Measurements from ENCODE around the gene GALNTL6.

GALNTL6 gene

DNA sequence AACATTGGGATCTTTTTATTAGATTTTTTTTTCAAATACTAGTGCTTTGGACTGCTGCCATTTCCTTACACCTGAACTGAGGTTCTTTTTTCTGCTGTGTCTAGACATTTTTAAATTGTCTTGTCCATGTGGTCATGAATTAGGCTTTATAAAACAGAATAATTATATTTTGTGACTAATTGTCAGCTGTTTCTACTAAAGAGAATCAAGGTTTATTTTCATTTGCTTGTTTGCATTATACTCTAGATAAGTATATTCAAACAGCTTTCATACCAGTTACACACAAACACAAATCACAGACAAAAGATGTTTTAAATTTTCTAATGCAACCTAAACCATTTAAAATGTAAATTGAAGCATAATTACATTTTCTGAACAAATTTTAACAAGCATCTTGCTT is 194.7 kb downstream of the GALNTL6 start:
- H3K4me3 ChIP-seq (replicated peaks; ENCODE audit: low read depth, low read length): no peak overlapping the region

DNA sequence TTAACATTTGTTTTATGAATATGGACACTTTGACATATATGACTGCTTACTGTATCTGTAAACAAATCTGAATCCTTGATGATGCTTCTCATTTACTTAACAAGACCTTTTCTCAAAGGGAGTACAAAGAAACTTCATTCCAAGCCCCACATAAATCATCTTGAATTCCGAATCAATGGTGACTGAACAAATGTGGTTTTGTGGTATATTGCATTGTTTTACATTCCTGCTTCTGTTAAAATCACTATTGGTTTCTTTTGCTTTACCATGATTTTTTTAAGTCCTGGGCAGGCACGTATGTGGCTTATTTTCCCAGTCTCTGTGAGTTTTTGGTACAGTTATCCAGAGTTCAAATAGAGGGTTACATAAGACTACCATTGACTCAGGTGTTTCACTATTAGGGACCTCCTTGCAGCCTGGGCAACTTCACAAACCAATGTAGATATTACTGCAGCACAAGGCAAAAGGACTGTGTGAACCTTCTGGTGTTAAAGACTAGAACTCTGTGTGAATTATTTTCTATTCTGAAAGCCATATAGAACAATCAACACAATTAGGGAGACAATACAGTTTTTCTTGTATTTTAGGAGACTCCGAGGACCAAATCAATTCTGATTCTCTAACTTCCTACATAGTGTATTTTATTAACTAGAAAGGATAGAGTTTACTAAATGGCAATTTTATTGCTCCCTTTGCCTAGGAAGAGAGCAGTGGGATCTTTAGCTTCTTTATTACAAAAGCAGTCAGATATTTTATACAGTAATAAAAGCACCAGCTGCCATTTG is 196.4 kb downstream of the GALNTL6 start:
- no peak overlapping the region for H3K4me3 ChIP-seq (replicated peaks; ENCODE audit: low read depth, low read length)
- no peak for DNase-seq (ENCODE audit: extremely low read depth, low read depth)
- TF ChIP-seq, protein P1, sequence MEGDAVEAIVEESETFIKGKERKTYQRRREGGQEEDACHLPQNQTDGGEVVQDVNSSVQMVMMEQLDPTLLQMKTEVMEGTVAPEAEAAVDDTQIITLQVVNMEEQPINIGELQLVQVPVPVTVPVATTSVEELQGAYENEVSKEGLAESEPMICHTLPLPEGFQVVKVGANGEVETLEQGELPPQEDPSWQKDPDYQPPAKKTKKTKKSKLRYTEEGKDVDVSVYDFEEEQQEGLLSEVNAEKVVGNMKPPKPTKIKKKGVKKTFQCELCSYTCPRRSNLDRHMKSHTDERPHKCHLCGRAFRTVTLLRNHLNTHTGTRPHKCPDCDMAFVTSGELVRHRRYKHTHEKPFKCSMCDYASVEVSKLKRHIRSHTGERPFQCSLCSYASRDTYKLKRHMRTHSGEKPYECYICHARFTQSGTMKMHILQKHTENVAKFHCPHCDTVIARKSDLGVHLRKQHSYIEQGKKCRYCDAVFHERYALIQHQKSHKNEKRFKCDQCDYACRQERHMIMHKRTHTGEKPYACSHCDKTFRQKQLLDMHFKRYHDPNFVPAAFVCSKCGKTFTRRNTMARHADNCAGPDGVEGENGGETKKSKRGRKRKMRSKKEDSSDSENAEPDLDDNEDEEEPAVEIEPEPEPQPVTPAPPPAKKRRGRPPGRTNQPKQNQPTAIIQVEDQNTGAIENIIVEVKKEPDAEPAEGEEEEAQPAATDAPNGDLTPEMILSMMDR (IDR thresholded peaks at IDR 0.05; ENCODE audit: low read depth, low read length, missing control alignments): no peak

More for the DNA sequence above, 194.7 kb downstream of the GALNTL6 start:
- no peak for DNase-seq (ENCODE audit: extremely low read depth, low read depth)
- TF ChIP-seq, protein P1 (IDR thresholded peaks at IDR 0.05; ENCODE audit: low read depth, low read length, missing control alignments): no peak

DNA sequence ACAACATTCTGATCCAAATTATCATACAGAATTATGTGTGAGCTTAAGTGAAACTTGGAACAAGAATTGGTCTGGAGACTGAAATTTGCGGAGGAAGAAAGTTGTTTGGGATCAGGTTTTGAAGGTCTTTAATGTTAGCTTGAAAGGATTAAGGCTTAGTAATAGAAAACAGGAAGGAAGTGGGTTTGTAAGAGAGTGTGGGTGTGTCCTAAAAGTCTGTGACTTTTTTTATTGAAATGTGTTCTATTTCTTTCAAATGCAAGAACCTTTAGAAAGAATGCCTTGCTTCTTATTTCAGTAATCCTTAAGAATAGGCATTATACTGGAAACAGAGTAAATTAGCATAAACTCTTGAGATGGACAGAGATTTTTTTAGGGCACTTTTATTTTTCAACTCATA is 198.0 kb downstream of the GALNTL6 start:
- H3K4me3 ChIP-seq (replicated peaks; ENCODE audit: low read depth, low read length): no peak overlapping the region
- TF ChIP-seq, protein P1 (IDR thresholded peaks at IDR 0.05; ENCODE audit: low read depth, low read length, missing control alignments): no peak
- no peak for DNase-seq (ENCODE audit: extremely low read depth, low read depth)

- TF ChIP-seq, protein P1 (IDR thresholded peaks at IDR 0.05; ENCODE audit: low read depth, low read length, missing control alignments): no peak
- no peak for DNase-seq (ENCODE audit: extremely low read depth, low read depth)
- H3K4me3 ChIP-seq (replicated peaks; ENCODE audit: low read depth, low read length): no peak overlapping the region
Measured at GRCh38 chr4:172018358-172018757, 205.2 kb downstream of the GALNTL6 start.

DNA sequence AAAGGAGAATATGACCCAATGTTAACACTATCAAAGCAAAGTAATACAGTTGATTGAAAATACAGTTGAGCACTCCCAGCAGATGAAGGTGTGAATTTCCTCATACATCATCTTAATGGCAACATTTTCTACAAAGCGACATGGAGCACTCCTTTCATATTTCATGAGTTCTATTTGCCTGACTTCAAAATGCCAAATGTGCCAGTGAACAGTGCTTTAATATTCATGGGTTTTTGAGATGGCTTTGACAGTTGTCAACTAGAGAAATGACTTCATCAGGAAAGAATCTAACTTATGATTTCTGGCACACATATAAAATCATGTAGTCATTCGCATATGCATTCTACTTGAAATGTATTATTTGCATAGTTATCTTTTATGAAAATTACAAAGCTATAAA is 222.4 kb downstream of the GALNTL6 start:
- TF ChIP-seq, protein P1 (IDR thresholded peaks at IDR 0.05; ENCODE audit: low read depth, low read length, missing control alignments): no peak
- DNase-seq (ENCODE audit: extremely low read depth, low read depth): no peak

DNA sequence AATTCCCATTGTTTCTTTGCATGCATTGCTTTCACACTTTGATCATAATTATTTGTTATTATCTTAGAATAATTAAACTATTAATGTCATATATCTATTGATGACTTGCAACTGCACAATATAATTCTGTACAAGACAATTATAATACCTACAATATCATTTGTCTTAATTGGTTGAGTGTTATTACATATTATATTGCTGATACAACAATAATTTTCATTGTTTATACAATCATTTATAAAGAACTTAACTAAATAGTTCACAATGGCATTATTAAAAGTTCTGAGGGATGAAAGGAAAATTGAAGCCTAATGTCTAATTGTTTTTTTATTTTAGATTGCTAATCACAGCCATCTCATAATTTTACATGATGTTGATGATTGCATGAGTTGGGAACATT is 227.6 kb downstream of the GALNTL6 start:
- DNase-seq (ENCODE audit: extremely low read depth, low read depth): no peak
- H3K4me3 ChIP-seq (replicated peaks; ENCODE audit: low read depth, low read length): no peak overlapping the region
- TF ChIP-seq, protein P1 (IDR thresholded peaks at IDR 0.05; ENCODE audit: low read depth, low read length, missing control alignments): no peak

More for the DNA sequence above, 222.4 kb downstream of the GALNTL6 start:
- no peak overlapping the region for H3K4me3 ChIP-seq (replicated peaks; ENCODE audit: low read depth, low read length)
